HepG2 (cell line): ENCODE results near the gene SEPHS2. TPM values are rescaled to one million over a fixed set of nuclear protein-coding genes. Genes with fewer than 3 reads are reported as not detected.

Source experiments
- ATAC-seq: fragments of 200-7000 bp; cut with Tn5 transposase; 3 replicates; pipeline ENCODE4 v1.9.1; 2020; ENCODE audit warnings: mild to moderate bottlenecking, moderate library complexity
- BruUV-seq: library from RNA; stranded (reverse); fragments of 400-500 nt; replicated peaks from 2 replicates; lab custom pipeline; 2021; lab: Mats Ljungman, UMichigan
- CTCF ChIA-PET: fragments of 300-600 bp; formaldehyde crosslinking; extraction: SDS; loops from one replicate; lab custom pipeline; 2021; ENCODE audit warnings: low total read pairs, inconsistent platforms, low intra/inter-chr PET ratio; lab: Yijun Ruan, JAX
- POLR2A ChIA-PET: fragments of 350-600 bp; sonication (Branson Sonifier 250); formaldehyde crosslinking; loops from one replicate; lab custom pipeline; 2020; ENCODE audit warnings: antibody characterized with exemption, inconsistent platforms; lab: Yijun Ruan, JAX
- DNase-seq: peaks from one replicate; pipeline ENCODE4 v3.0.0-alpha.2; 2015; ENCODE audit warnings: low spot score
- FAIRE-seq: peaks from 3 replicates; lab custom pipeline; 2011; peaks lifted over from hg19 to GRCh38; lab: Jason Lieb, UNC
- H2AFZ ChIP-seq: one replicate; pipeline ENCODE4 v1.6.1; 2011; ENCODE audit warnings: low read length, inconsistent platforms
- H3K27ac ChIP-seq: fragments of 300-600 bp; 3 replicates; pipeline ENCODE4 v1.8.0; 2011; ENCODE audit warnings: mixed run types, mild to moderate bottlenecking, mixed read lengths, low read length, inconsistent platforms; ENCODE audit not compliant: insufficient read depth; ENCODE audit errors: extremely low read length
- H3K27me3 ChIP-seq, 2 experiments: fragments of 200-600 bp in 1 of 2; 2 replicates in 1 of 2; 3 replicates in 1 of 2; pipeline versions ENCODE4 v1.6.0 to v1.8.0; 2011; ENCODE audit warnings: low read length in 2 of 2, mild to moderate bottlenecking in 2 of 2, moderate library complexity in 2 of 2, inconsistent platforms in 1 of 2; ENCODE audit not compliant: insufficient read depth in 2 of 2, control insufficient read depth in 1 of 2
- H3K36me3 ChIP-seq, 2 experiments: fragments of 200-600 bp in 1 of 2; replicated peaks in 1 of 2; 2 replicates in 1 of 2; 3 replicates in 1 of 2; pipeline versions ENCODE4 v1.5.1 to v1.8.0; 2011; ENCODE audit warnings: low read length in 2 of 2, inconsistent platforms in 1 of 2; ENCODE audit not compliant: insufficient read depth in 2 of 2, control insufficient read depth in 1 of 2
- H3K4me1 ChIP-seq: 2 replicates; pipeline ENCODE4 v1.5.1; 2012; ENCODE audit warnings: low read length, inconsistent platforms; ENCODE audit not compliant: insufficient read depth
- H3K4me2 ChIP-seq: 2 replicates; pipeline ENCODE4 v1.6.0; 2011; ENCODE audit warnings: low read depth, low read length, inconsistent platforms
- H3K4me3 ChIP-seq, 3 experiments: fragments of 200-600 bp in 1 of 3; sonication (generic), shearing (Covaris generic) in 1 of 3; replicated peaks in 1 of 3; 2 replicates each; pipeline ENCODE4 v1.5.1; 2011 to 2016; ENCODE audit warnings: low read length in 3 of 3, inconsistent platforms in 2 of 3, low read depth in 2 of 3, mild to moderate bottlenecking in 2 of 3, control low read depth in 1 of 3, mixed read lengths in 1 of 3; ENCODE audit not compliant: insufficient read depth in 1 of 3
- H3K79me2 ChIP-seq: one replicate; pipeline ENCODE4 v1.6.1; 2011; ENCODE audit warnings: low read length, inconsistent platforms; ENCODE audit not compliant: insufficient read depth
- H3K9ac ChIP-seq: 2 replicates; pipeline ENCODE4 v1.6.0; 2011; ENCODE audit warnings: mild to moderate bottlenecking, low read depth, low read length, inconsistent platforms; ENCODE audit not compliant: insufficient read depth
- H3K9me3 ChIP-seq: 2 replicates; pipeline ENCODE4 v1.5.1; 2012; ENCODE audit warnings: mild to moderate bottlenecking, low read length
- H4K20me1 ChIP-seq: 2 replicates; pipeline ENCODE4 v1.6.0; 2011; ENCODE audit warnings: inconsistent platforms, mild to moderate bottlenecking, low read length, moderate library complexity; ENCODE audit not compliant: insufficient read depth
- CBX2 ChIP-seq, 2 experiments: fragments of 200-600 bp in 1 of 2; sonication (generic); formaldehyde crosslinking in 1 of 2; IDR thresholded peaks; 2 replicates each; pipeline versions ENCODE4 v1.7.0 to v1.8.1; 2018 to 2022; ENCODE audit warnings: low read depth in 2 of 2, low read length in 1 of 2, mild to moderate bottlenecking in 1 of 2, missing genetic modification reagents in 1 of 2
- EED ChIP-seq: sonication (generic); formaldehyde crosslinking; IDR thresholded peaks from 2 replicates; pipeline ENCODE4 v1.5.0; 2020; ENCODE audit warnings: mild to moderate bottlenecking, missing genetic modification reagents
- ETV6 ChIP-seq: sonication (generic); formaldehyde crosslinking; conservative IDR thresholded peaks from 2 replicates; pipeline ENCODE4 v1.4.0; 2020; ENCODE audit warnings: missing genetic modification reagents
- JARID2 ChIP-seq: sonication (generic); formaldehyde crosslinking; IDR thresholded peaks from 2 replicates; pipeline ENCODE4 v1.8.1; 2023; ENCODE audit warnings: missing genetic modification reagents, inconsistent platforms; ENCODE audit not compliant: insufficient replicate concordance
- MBNL3 ChIP-seq: fragments of 250-450 bp; sonication (Bioruptor Pico); conservative IDR thresholded peaks from 2 replicates; pipeline ENCODE4 v1.8.0; 2022; ENCODE audit warnings: mild to moderate bottlenecking, inconsistent platforms
- MYPOP ChIP-seq: sonication (generic); formaldehyde crosslinking; IDR thresholded peaks from 2 replicates; pipeline ENCODE4 v1.8.1; 2023; ENCODE audit warnings: mild to moderate bottlenecking, moderate library complexity, missing genetic modification reagents
- NR2F1 ChIP-seq, 2 experiments: fragments of 450-650 bp in 1 of 2; formaldehyde crosslinking in 1 of 2; IDR thresholded peaks; 2 replicates each; pipeline versions ENCODE4 v1.5.0 to v1.6.1; 2016 to 2020; ENCODE audit warnings: mild to moderate bottlenecking in 1 of 2, missing compliant biosample characterization in 1 of 2, missing genetic modification reagents in 1 of 2, moderate library complexity in 1 of 2
- PPARG ChIP-seq: conservative IDR thresholded peaks from 2 replicates; pipeline ENCODE4 v1.6.1; 2016; ENCODE audit warnings: missing biosample characterization, missing genetic modification reagents
- USF2 ChIP-seq, 2 experiments: sonication (generic) in 1 of 2; formaldehyde crosslinking in 1 of 2; IDR thresholded peaks; 2 replicates each; pipeline versions ENCODE4 v1.5.1 to v1.6.1; 2011 to 2020; ENCODE audit warnings: borderline replicate concordance in 1 of 2, low read depth in 1 of 2, low read length in 1 of 2, mild to moderate bottlenecking in 1 of 2, missing genetic modification reagents in 1 of 2, moderate library complexity in 1 of 2
- ZBTB1 ChIP-seq: sonication (generic); formaldehyde crosslinking; IDR thresholded peaks from 2 replicates; pipeline ENCODE4 v1.4.0; 2020; ENCODE audit warnings: missing genetic modification reagents, borderline replicate concordance
- ZFP36L2 ChIP-seq: sonication (generic); formaldehyde crosslinking; IDR thresholded peaks from 2 replicates; pipeline ENCODE4 v1.4.0; 2020; ENCODE audit warnings: missing genetic modification reagents
- ZNF20 ChIP-seq: sonication (generic); formaldehyde crosslinking; IDR thresholded peaks from 2 replicates; pipeline ENCODE4 v1.4.0; 2020; ENCODE audit warnings: mild to moderate bottlenecking, moderate library complexity, missing genetic modification reagents
- ZNF224 ChIP-seq: sonication (generic); formaldehyde crosslinking; IDR thresholded peaks from 2 replicates; pipeline ENCODE4 v1.5.0; 2020; ENCODE audit warnings: mild to moderate bottlenecking, missing genetic modification reagents
- ZNF24 ChIP-seq: fragments of 450-650 bp; IDR thresholded peaks from 2 replicates; pipeline ENCODE4 v1.6.1; 2017; ENCODE audit warnings: antibody characterized with exemption, mild to moderate bottlenecking
- ZNF30 ChIP-seq: sonication (generic); formaldehyde crosslinking; IDR thresholded peaks from 2 replicates; pipeline ENCODE4 v1.5.0; 2020; ENCODE audit warnings: mild to moderate bottlenecking, missing genetic modification reagents
- ZNF383 ChIP-seq: sonication (generic); formaldehyde crosslinking; IDR thresholded peaks from 2 replicates; pipeline ENCODE4 v1.4.0; 2020; ENCODE audit warnings: missing genetic modification reagents, mild to moderate bottlenecking, borderline replicate concordance
- ZNF597 ChIP-seq: sonication (generic); formaldehyde crosslinking; IDR thresholded peaks from 2 replicates; pipeline ENCODE4 v1.5.0; 2020; ENCODE audit warnings: missing genetic modification reagents
- ZNF770 ChIP-seq: sonication (generic); formaldehyde crosslinking; IDR thresholded peaks from 2 replicates; pipeline ENCODE4 v1.5.0; 2020; ENCODE audit warnings: mild to moderate bottlenecking, missing genetic modification reagents
- WGBS: methylation state at CpG from one replicate; pipeline ENCODE4 v1.1.6; 2017; ENCODE audit warnings: low lambda C conversion rate; 5-methylcytosine and 5-hydroxymethylcytosine counted together
- in situ Hi-C: cut with HindIII; loops from 2 replicates; pipeline ENCODE4 v1.10.0; 2017; ENCODE audit warnings: low pct_unique_long_range_greater_than_20kb; ENCODE audit not compliant: extremely low pct_ligation_motif_present
- intact Hi-C: fragments of 100-400 bp; cut with micrococcal nuclease; formaldehyde crosslinking; loops from one replicate; pipeline ENCODE4 v1.10.0; 2022; ENCODE audit not compliant: unreplicated experiment
- polyA plus RNA-seq, 8 experiments: library from polyadenylated mRNA; depleted of rRNA in 3 of 8; stranded (reverse) in 7 of 8; unstranded in 1 of 8; fragments of >200 nt; fragmentation: Illumina TruSeq in 4 of 8; extraction: Trizol in 4 of 8; gene quantifications; 2 replicates each; pipeline versions ENCODE4 v1.2.1 to v1.2.3, GENCODE V29; 2011 to 2016; ENCODE audit warnings: low read depth in 4 of 8, missing spikeins in 1 of 8, mixed read lengths in 1 of 8; ENCODE audit not compliant: insufficient read depth in 1 of 8
- total RNA-seq, 5 experiments: library from RNA; depleted of rRNA; stranded (reverse); fragments of >200 nt; fragmentation: Illumina TruSeq; extraction: Trizol; gene quantifications; 2 replicates each; pipeline ENCODE4 v1.2.3, GENCODE V29; 2016; ENCODE audit warnings: low read depth in 1 of 5

SEPHS2 gene
- total and polyA plus RNA-seq, 2 of the 13 experiments (the other 11 are each of a cell fraction or from before 2014, with no cell fraction given): 20.7 to 127 TPM

GRCh38 chr16:30429418-30429677, 16.3 kb downstream of the SEPHS2 start:
- 11% methylated on average over 11 of the region's 11 CpGs for WGBS
- BruUV-seq: TSS peak; percentile 74
- peak; percentile 30 for ATAC-seq
- Histone ChIP-seq H3K9ac (peak overlapping the region; percentile 73), H3K4me1 (peaks cover 51% of the 10 kb centered on the region), H3K4me2 (peak overlapping the region; percentile 89), H3K27me3 (no peaks in the 10 kb centered on the region), H3K4me3 (peak overlapping the region; percentile 62 to 84 (median 78)), H3K36me3 (peaks cover 15 to 23% of the 10 kb centered on the region in 2 experiments; a peak in 4 of 5 replicates), H2AFZ (no peak overlapping the region), H3K9me3 (no peaks in the 10 kb centered on the region), H3K27ac (peak overlapping the region; percentile 6), H3K79me2 (peaks cover 26% of the 10 kb centered on the region), H4K20me1 (no peaks in the 10 kb centered on the region)
- CTCF ChIA-PET: interaction anchor here (1.3 to 1.9 kb wide), 5 partner anchors 16 to 186 kb away, joined by 3 to 13 read pairs (median 4); partner anchors contain the start of genes SEPHS2 and ZNF48
- DNase-seq: no peak
- intact Hi-C loops: no loop called here
- no peak for FAIRE-seq
- in situ Hi-C loops: no loop called here
- POLR2A ChIA-PET: interaction anchor here (0.5 to 2.3 kb wide), 41 partner anchors 8 to 289 kb away, joined by 3 to 50 read pairs (median 7); partner anchors contain the start of genes CD2BP2, FBRS, TBC1D10B and ZNF48
- TF ChIP-seq NR2F1 (CRISPR knock-in tag; IDR thresholded peaks at IDR 0.05) (no peak), ZBTB1 (CRISPR knock-in tag) (0 out of 2 replicates have a peak, but pooled peaks have one; percentile 5), JARID2 (CRISPR knock-in tag) (no peak), ZNF770 (CRISPR knock-in tag) (no peak), ZNF597 (CRISPR knock-in tag) (no peak), ZNF224 (no peak), ZFP36L2 (no peak), ZNF20 (CRISPR knock-in tag) (0 out of 2 replicates have a peak, but pooled peaks have one; percentile 4), CBX2 (IDR thresholded peaks at IDR 0.05; ENCODE audit: low read depth, low read length) (no peak), CBX2 (CRISPR knock-in tag; IDR thresholded peaks at IDR 0.05; ENCODE audit: low read depth) (no peak), ZNF24 (0 out of 2 replicates have a peak, but pooled peaks have one; percentile 3), USF2 (IDR thresholded peaks at IDR 0.05; ENCODE audit: low read depth, low read length) (no peak), USF2 (CRISPR knock-in tag; IDR thresholded peaks at IDR 0.05; ENCODE audit: borderline replicate concordance) (no peak), ZNF30 (CRISPR knock-in tag) (no peak), EED (CRISPR knock-in tag) (no peak), ZNF383 (CRISPR knock-in tag) (no peak), MBNL3 (CRISPR knock-in tag) (no peak), MYPOP (CRISPR knock-in tag) (no peak), PPARG (CRISPR knock-in tag) (no peak), ETV6 (no peak)
